ENCODE data around the gene ATP2B3.

The ATP2B3 gene

GRCh38 chrX:153564047-153564606 lies 46.7 kb downstream of the ATP2B3 start:
- no peak for DNase-seq

DNA sequence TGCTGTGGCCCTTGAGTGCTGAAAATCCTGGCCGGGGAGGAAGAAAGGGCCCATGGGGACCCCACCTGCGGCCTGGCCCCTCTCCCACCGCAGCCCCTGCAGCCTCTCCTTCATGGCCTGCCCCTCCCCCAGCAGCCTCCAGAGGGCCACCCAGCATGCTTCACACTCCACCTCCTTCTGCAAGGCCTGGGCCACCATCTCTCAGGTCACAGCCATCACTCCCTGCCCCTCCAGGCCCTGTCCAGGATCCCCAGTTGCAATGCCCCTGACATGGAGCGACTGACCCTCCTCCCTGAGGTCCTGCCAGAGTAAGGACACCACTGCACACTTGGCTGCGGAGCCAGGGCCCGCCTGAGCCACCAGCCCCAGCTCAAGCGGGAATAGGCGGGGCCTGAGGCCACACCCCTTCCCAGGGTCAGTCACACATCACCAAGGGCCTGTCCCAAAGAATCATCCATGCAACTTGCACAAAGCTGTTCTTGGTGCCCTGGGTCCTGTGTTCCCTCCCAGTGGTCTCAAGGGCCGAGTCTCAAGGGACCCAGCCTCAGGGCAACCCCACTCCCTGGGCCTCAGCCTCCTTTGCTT lies 48.6 kb downstream of the ATP2B3 start:
- no peak for DNase-seq

DNA sequence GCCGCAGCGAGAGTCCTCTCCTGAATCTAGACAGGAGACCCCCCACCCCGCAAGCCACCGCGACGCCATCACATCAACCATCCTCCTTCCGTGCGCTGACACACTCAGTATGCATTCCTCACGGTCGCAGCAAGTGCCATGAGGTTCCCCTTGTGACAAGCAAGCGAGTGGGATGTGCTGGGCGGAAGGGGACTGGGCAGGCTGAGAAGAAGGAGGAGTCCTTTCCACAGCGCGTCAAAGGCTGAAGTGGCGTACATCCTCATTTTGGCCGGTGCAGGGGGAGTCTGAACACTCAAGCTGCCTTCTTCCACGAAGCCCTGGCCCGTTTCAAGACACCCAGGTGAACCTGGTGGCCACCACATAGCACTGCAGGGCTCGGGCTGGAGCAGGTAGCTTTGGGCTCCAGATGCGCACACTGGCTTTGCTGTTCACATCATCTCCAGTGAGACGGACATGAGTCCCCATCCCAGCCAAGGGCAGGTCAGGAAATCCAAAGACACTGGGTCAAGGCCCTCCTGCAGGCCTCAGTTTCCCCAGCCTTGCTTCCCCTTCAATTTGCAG lies 51.1 kb downstream of the ATP2B3 start:
- no peak for DNase-seq

- no peak for DNase-seq
These were observed 52.0 kb downstream of the ATP2B3 start for GRCh38 chrX:153569475-153569874.

GRCh38 chrX:153571534-153571908 lies 54.1 kb downstream of the ATP2B3 start:
- peak in 16 of 58 donors; percentile 1 to 52 (median 20) for DNase-seq

DNA sequence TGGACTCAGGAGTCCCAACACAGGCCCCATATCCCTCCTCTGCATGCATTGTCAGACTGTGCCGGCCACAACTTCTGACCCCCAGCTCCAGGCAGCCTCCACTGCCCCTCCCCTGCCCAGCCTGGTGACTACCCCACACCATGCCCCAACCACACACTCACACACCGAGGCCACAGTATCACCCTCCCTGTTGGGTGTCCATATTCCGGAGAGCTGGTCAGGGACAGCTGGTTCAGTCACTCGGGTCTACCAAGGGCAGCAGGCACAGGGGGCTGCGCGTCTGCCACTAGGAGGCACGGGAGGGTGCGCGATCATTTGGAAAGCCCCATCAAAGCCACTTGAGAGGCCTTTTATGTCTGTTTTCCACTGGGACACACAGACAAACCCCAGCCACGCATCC lies 55.2 kb downstream of the ATP2B3 start:
- no peak for DNase-seq

DNA sequence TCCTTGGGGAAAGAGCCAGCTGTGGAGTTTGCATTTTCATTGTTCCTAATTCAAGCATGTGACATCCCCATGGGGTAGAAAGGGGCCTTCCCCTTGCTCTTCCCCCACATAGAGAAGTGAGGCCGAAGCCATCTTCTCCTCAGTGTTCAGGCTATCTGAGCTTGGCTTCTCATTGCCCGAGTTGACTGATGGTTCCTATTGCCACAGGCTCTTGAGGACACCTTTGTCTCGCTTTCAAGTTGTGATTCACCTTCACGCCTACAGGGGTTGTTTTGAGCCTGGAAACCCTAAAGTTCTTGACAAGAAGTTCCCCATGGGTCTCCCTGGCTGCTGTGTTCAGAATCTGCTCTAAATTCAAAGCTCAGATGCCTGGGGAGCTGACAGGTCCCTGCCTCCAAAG lies 56.5 kb downstream of the ATP2B3 start:
- DNase-seq, result no peak

GRCh38 chrX:153576239-153576870 lies 58.9 kb downstream of the ATP2B3 start:
- DNase-seq, result no peak

DNA sequence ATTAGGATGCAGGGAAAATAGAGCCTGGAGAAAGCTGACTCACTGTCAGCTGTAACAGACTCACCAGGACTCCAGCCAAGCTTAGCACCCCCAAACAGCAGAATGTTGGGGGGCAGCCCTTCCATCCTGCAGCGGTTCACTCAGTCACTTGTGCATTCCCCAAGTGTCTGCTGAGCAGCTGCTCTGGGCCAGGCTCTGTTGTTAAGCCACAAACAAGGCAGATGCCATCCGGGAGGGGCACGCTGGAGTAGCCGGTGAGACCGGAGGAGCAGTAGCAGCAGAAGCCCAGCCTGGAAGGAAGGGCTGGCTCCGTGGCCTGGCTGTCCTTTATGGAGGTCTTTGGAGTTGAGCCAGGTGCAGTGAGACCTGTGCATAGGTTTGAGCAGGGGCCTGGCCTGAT lies 59.5 kb downstream of the ATP2B3 start:
- peak in 4 of 58 donors; percentile 1 to 17 (median 4) for DNase-seq

DNA sequence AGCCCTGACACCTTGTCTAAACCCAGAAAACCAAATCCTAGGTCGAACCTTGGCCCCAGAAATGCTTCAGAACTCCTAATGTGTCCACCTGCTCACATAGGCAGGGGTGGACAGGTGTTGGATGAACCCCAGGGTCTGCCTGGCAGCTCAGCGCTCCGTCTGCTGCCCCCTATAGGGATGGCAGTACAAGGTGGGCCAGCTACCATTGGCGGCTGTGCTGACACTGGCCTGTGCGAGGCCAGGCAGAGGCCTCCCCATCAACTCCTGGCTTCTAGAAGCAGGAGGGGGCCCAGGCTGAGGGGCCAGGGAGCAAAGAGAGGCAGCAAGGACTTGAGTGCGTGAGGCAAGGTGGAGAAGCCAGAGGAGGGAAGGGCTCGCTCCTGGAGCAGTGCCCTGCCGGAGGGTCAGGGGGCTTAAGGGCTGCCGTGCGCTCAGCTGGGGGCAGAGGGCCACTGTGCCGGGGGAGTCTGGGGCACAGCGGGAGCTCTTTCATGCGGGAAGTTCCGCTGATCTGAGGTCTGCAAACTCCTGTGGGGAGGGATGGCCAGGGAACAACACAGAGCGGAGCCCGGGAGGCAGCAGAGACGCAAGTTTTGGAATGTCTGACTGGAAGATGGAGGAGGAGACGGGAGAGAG lies 60.9 kb downstream of the ATP2B3 start:
- no peak for DNase-seq

DNA sequence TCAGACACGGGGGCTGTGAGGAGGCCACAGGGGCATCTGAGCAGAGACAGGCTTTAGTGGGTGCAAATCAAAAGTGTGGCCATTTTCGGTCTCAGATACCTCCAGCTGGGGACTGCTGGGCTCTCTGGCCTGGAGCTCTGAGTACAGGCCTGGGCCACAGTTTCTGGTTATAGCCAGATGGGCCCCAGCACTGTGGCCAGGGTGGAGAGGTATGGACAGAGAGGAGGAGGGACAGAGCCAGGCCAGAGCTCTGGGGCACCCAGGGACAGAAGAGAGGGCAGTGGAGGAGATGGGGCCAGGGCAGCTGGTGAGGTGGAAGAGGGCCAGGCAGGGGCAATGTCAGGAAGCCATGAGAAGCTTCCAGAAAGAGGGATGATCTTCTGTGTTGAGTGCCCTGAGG lies 61.4 kb downstream of the ATP2B3 start:
- DNase-seq, result no peak

- no peak for DNase-seq
These were observed 63.4 kb downstream of the ATP2B3 start for GRCh38 chrX:153580700-153581386.

- peak in 1 of 58 donors; percentile 2 for DNase-seq
These were observed 65.5 kb downstream of the ATP2B3 start for GRCh38 chrX:153582896-153583295.

- no peak for DNase-seq
These were observed 66.0 kb downstream of the ATP2B3 start for GRCh38 chrX:153583433-153583832.

DNA sequence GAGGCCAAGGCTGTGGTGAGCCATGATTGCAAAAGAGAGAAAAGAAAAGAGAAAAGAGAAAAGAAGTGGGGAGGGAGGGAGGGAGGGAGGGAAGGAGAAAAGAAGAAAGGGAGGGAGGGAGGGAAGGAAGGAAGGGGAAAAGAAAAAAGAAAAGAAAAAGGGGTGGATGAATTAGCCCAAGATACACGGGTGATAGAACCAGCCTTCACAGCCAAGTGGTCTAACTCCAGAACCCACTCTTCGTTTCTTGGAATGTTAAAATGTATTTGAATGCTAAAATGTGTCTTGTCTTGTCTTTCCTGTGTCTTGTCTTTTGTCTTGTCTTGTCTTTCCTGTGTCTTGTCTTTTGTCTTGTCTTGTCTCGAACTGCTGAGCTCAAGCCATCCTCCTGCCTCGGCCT lies 68.4 kb downstream of the ATP2B3 start:
- DNase-seq, result no peak

- no peak for DNase-seq
These were observed 69.9 kb downstream of the ATP2B3 start for GRCh38 chrX:153587342-153587741.

DNA sequence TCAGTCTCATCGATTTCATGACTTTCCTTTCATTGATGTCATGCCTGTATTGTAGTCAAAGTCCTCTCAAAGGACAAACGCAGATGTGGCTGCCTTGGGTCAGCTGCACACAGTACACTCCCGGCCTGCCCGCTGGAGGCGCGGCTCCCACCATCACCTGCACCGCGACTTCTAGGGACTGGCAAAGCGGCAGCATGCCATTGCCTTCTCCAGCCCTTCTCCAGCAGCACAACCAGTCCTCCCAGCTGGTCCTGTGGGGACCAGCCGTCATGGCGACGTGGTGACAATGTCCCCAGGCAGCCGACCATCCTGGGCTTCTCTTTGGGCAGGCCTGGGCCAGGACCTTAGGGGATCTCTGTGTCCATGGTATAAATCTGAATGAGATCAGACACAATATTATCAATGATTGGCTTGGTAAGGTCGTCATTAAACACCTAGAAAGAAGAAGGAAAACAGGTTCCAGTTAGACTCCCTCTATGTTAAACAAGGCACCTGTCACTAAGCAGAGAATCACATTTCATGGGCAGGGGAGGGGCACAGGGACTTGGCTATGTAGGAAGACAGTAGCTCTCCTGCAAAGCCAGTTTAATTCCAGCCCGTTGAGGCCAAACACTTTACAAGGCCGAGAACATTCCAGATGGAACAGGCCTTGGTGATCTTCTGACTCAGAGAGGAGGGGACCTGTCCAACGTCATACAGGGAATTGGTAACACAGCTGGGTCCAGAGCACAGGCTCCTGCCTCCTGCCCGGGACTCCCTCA lies 70.8 kb downstream of the ATP2B3 start:
- DNase-seq, result no peak

DNA sequence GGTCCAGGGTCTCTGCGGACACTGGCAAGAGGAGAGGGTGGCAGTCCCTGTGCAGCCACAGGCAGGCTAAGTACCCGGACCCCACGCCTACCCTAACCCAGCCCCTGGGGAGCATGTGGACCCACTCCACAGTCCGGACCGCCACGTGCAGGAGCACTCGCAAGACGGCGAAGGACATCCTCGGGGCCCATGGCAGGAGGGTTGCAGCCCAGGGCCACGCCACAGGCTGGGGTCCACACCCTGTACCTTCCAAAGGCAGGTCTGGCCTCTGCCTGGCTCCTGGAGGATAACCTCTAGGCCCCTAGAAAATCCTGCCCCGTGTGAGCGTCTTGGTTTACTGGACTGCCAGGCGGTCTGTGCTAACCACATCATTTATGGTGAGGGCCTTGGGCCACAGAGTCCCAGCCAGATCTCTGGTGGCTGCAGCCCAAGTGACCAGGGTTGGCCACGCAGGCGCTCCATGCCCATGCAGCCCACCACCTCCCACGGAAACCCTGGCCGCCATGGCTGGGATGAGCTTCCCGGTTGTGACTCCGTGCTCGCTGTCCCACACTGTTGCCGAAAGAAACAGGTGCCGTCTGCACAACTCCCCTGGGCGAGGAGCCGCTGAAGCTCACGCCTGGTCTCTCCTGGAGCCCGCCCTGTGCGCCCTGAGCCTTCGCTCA lies 71.5 kb downstream of the ATP2B3 start:
- no peak for DNase-seq

- DNase-seq, result peak in 1 of 58 donors; percentile 6
These were observed 73.8 kb downstream of the ATP2B3 start for GRCh38 chrX:153590961-153591956.

Data from anterior cingulate cortex (tissue), 58 donors.